Heart right ventricle (tissue), 16 donors: ENCODE results near the gene ERP27. TPM values are rescaled to one million over a fixed set of nuclear protein-coding genes. Genes with fewer than 3 reads are reported as not detected.

Experiments used
- ATAC-seq, 8 donors: fragments of 200-7000 bp; cut with Tn5 transposase; one replicate each; pipeline ENCODE4 v1.9.1; 2020; ENCODE audit warnings: mild to moderate bottlenecking in 8 of 8, moderate library complexity in 8 of 8, moderate number of reproducible peaks in 1 of 8
- DNase-seq, 2 donors: peaks; one replicate each; pipeline ENCODE4 v3.0.0-alpha.2; 2020
- H3K27ac ChIP-seq, 10 donors: fragments of 200-600 bp; sonication (generic) in 2 of 10; one replicate each; pipeline versions ENCODE4 v1.5.0 to v1.8.0; 2020 to 2022; ENCODE audit warnings: mild to moderate bottlenecking in 3 of 10
- H3K27me3 ChIP-seq, 7 donors: fragments of 200-600 bp; one replicate each; pipeline ENCODE4 v1.8.0; 2021 to 2022; ENCODE audit warnings: mild to moderate bottlenecking in 2 of 7
- H3K36me3 ChIP-seq, 9 donors: fragments of 200-600 bp; sonication (generic) in 1 of 9; one replicate each; pipeline versions ENCODE4 v1.5.0 to v1.8.0; 2020 to 2022; ENCODE audit warnings: mild to moderate bottlenecking in 2 of 9
- H3K4me1 ChIP-seq, 9 donors: fragments of 200-600 bp; sonication (generic) in 1 of 9; one replicate each; pipeline versions ENCODE4 v1.5.0 to v1.8.0; 2020 to 2022; ENCODE audit warnings: mild to moderate bottlenecking in 4 of 9
- H3K4me3 ChIP-seq, 10 donors: fragments of 200-600 bp; sonication (generic) in 2 of 10; one replicate each; pipeline versions ENCODE4 v1.5.0 to v1.8.0; 2020 to 2022; ENCODE audit warnings: mild to moderate bottlenecking in 7 of 10, moderate library complexity in 2 of 10
- H3K9me3 ChIP-seq, 11 donors: fragments of 200-600 bp in 10 of 11; sonication (generic) in 2 of 11; one replicate each; pipeline versions ENCODE4 v1.5.0 to v1.8.0; 2013 to 2022; ENCODE audit warnings: mild to moderate bottlenecking in 2 of 11, control low read depth in 1 of 11, moderate library complexity in 1 of 11
- WGBS, 2 donors: extraction: QIAGEN DNeasy Blood & Tissue Kit; methylation state at CpG; one replicate each; pipeline ENCODE4 v1.1.7; 2013; ENCODE audit warnings: inconsistent platforms in 1 of 2; 5-methylcytosine and 5-hydroxymethylcytosine counted together
- intact Hi-C, 10 donors: fragments of 100-400 bp; cut with DNase I; formaldehyde crosslinking; loops; one replicate each; pipeline versions ENCODE4 v1.11.1 to v1.14.2; 2022
- polyA plus RNA-seq, 2 donors: library from polyadenylated mRNA; stranded (reverse); fragments of 200-250 nt; gene quantifications; one replicate each; pipeline ENCODE4 v1.2.3, GENCODE V29; 2013
- total RNA-seq, 10 donors: library from RNA; stranded (reverse); fragmentation: NEBNext Ultra II Directional in 3 of 10; extraction: Animal tissue kit (Norgen Biotek cat#: 25700) in 3 of 10; gene quantifications; one replicate each; pipeline versions ENCODE4 v1.2.1 to v1.2.4, GENCODE V29; 2021 to 2023
- TF ChIP-seq, protein P1 (sequence below), 9 donors: fragments of 200-600 bp; sonication (generic) in 2 of 9; IDR thresholded peaks; one replicate each; pipeline versions ENCODE4 v1.5.0 to v1.8.0; 2021 to 2022; ENCODE audit warnings: antibody characterized with exemption in 9 of 9, mild to moderate bottlenecking in 5 of 9, moderate library complexity in 1 of 9
- donor health status: Arrhythmogenic right ventricular cardiomyopathy.
- donor health status: ischemic (EF 13 %, LVEDD 7.1; RV severe dilation, severe dysfunction).
- donor health status: healthy with polysubstance abuse.
- donor health status: DM: no; HTN: yes; CAD: no.
- donor health status: DM: no; HTN: no; CAD: no.
- donor health status: ischemic (EF 25% LVEDD 6.9; RV normal size, moderate dysfunction).
- donor health status: ischemic (EF 25% LVEDD 5.7; RV mildly dilated, moderate dysfunction).
- donor health status: healthy.
- donor health status: DM: yes; HTN: yes; CAD: no.
- donor health status: Ischemic cardiomyopathy.
- donor health status: ischemic (EF 35%, LVEDD 5.7; RV mildly dilated, moderate dysfunction).
- donor health status: nonischemic (EF 11% LVEDD 7.7; RV severe dilation, severe dysfunction).
- donor health status: DM: yes; HTN: yes; CAD: no.
- donor health status: PGD.
- donor health status: ischemic (EF 29% LVEDD 5.4; RV normal size, mild dysfunction).
- donor health status: nonischemic (EF 23%, LVEDD 6.1; RV moderate dilation, normal function).

ERP27 gene
- total and polyA plus RNA-seq, 12 donors, result 0.14 to 0.79 (median 0.28) TPM; not detected in 2

DNA sequence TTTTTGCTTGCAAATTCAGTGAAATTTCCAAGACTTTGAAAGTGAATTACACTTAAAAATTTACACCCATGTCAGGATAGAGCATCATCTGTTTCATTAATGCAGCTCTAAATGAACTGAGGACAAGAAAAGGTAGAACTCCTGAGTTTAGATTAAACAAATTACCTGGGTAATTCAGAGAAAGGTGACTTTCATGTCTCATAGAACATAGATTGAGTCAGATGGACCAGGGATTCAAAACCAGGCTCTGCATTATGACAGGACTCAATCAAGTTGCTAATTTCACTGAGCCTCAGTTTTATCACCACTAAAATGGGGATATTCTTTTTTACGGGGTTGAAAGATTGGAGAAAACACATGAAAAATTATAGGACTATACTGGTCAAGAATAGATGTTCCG lies 18.6 kb upstream of the ERP27 start:
- Histone ChIP-seq H3K36me3 (peaks cover 0 to 7% (median 0%) of the 10 kb centered on the region in 9 donors), H3K27me3 (no peaks in the 10 kb centered on the region), H3K9me3 (no peaks in the 10 kb centered on the region), H3K27ac (peak overlapping the region in 8 of 10 donors; percentile 54 to 95 (median 86)), H3K4me3 (peak overlapping the region in 2 of 10 donors; percentile 71 to 73), H3K4me1 (peaks cover 0 to 96% (median 84%) of the 10 kb centered on the region in 9 donors)
- TF ChIP-seq, protein P1, sequence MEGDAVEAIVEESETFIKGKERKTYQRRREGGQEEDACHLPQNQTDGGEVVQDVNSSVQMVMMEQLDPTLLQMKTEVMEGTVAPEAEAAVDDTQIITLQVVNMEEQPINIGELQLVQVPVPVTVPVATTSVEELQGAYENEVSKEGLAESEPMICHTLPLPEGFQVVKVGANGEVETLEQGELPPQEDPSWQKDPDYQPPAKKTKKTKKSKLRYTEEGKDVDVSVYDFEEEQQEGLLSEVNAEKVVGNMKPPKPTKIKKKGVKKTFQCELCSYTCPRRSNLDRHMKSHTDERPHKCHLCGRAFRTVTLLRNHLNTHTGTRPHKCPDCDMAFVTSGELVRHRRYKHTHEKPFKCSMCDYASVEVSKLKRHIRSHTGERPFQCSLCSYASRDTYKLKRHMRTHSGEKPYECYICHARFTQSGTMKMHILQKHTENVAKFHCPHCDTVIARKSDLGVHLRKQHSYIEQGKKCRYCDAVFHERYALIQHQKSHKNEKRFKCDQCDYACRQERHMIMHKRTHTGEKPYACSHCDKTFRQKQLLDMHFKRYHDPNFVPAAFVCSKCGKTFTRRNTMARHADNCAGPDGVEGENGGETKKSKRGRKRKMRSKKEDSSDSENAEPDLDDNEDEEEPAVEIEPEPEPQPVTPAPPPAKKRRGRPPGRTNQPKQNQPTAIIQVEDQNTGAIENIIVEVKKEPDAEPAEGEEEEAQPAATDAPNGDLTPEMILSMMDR (IDR thresholded peaks at IDR 0.05), result no peak
- DNase-seq (no peak), ATAC-seq (no peak)
- intact Hi-C loops, result loop anchor here in 2 of 10 donors (5.0 to 10.0 kb wide), 2 partner anchors 62 to 70 kb away; partner anchors contain the start of gene MGP (in 1 of the 2)
- WGBS, 2 donors, result 60 to 83% methylated on average over 2 of the region's 2 CpGs

DNA sequence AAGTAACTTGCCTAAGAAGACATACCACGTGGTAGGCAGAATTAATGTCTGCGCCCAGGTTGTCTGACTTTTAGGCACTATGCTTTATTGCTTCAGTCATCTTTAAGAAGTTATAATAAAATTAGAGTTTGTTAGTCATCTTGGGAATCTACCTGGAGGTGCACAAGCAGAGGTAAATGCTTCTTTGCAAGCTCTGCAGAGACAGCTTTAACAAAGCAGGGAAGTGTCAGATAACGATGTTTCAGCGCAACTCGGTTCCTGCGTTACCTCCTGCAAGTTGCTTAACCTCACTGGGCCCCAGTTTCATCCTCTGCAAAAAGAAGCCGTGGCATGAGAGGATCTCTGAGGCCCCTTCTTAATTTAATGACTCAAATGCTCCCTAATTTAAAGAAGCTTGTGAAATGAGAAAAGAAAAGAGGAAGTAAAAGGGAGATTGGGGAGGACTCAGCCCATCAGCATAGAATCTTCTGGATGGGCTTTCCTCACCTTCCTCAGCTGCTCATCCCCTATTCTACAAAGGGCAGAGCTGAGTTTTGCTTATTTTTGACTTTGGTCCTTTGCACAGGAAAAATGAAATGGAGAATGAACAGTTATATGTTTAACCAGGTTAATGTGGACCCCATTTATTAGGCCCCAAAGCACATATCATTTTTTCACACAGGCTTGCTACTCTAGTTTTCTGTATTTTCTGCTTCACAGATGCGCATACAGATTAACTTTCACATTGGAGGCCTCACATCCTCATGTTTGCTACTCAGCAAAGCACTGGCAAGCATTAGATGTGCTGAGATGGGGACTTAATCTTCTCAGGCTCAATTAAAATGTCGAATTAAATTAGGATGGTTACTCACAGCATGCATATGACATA lies 17.9 kb upstream of the ERP27 start:
- H3K27me3 ChIP-seq, result no peaks in the 10 kb centered on the region
- WGBS, 2 donors, result 58 to 69% methylated on average over 9 of the region's 9 CpGs
- TF ChIP-seq, protein P1 (IDR thresholded peaks at IDR 0.05), result no peak
- H3K4me3 ChIP-seq, result peak overlapping the region in 5 of 10 donors; percentile 6 to 73 (median 16)
- no peaks in the 10 kb centered on the region for H3K9me3 ChIP-seq
- peaks cover 0 to 96% (median 84%) of the 10 kb centered on the region in 9 donors for H3K4me1 ChIP-seq
- intact Hi-C loops, result loop anchor here in 2 of 10 donors (5.0 to 10.0 kb wide), 2 partner anchors 61 to 69 kb away; partner anchors contain the start of gene MGP (in 1 of the 2)
- H3K27ac ChIP-seq, result peak overlapping the region in 9 of 10 donors; percentile 12 to 95 (median 85)
- DNase-seq (no peak), ATAC-seq (no peak)
- peaks cover 0 to 7% (median 0%) of the 10 kb centered on the region in 9 donors for H3K36me3 ChIP-seq

DNA sequence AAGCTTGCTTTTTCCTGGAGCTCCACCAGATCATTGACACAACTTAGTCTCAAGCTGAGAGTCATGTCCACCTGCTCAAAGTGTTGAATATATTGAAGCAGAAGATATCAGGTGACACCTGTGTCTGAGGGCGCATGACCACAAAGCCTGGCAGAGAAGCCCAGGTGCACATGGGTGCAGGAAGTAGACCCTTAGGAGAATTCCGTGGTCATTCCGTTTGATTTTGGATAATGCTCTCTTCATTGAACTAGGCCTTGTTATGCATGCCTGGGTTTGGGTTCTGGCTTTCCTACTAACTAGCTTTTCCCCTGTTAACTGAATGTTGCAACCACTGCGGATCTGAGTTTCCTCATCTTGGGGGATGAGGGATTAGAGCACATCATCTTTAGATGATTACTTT lies 15.9 kb upstream of the ERP27 start:
- 84 to 87% methylated on average over 4 of the region's 4 CpGs for WGBS, 2 donors
- peak overlapping the region in 7 of 10 donors; percentile 12 to 95 (median 82) for H3K27ac ChIP-seq
- ATAC-seq (no peak), DNase-seq (no peak)
- no peaks in the 10 kb centered on the region for H3K27me3 ChIP-seq
- H3K4me1 ChIP-seq, result peaks cover 0 to 99% (median 89%) of the 10 kb centered on the region in 9 donors
- peak overlapping the region in 1 of 10 donors; percentile 10 for H3K4me3 ChIP-seq
- peaks cover 0 to 25% (median 8%) of the 10 kb centered on the region in 9 donors for H3K36me3 ChIP-seq
- H3K9me3 ChIP-seq, result no peaks in the 10 kb centered on the region
- TF ChIP-seq, protein P1 (IDR thresholded peaks at IDR 0.05), result no peak
- intact Hi-C loops, result loop anchor here in 3 of 10 donors (5.0 to 10.0 kb wide), 3 partner anchors 57 to 67 kb away; partner anchors contain the start of gene MGP (in 1 of the 3)

DNA sequence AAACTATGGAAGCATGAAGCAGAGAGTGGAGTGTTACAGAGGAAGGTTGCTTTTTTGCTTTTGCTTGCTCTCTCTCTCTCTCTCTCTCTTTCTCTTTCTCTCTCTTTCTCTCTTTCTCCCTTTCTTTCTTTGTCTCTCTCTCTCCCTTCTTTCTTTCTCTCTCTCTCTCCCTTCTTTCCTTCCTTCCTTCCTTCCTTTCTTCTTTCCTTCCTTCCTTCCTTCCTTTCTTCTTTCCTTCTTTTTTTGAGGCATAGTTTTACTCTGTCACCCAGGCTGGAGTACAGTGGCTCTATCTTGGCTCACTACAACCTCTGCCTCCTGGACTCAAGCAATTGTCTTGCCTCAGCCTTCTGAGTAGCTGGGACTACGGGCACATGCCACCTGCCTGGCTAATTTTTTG lies 15.4 kb upstream of the ERP27 start:
- ATAC-seq, result no peak
- Histone ChIP-seq H3K4me3 (peak overlapping the region in 1 of 10 donors; percentile 10), H3K36me3 (peaks cover 0 to 29% (median 8%) of the 10 kb centered on the region in 9 donors), H3K9me3 (no peaks in the 10 kb centered on the region), H3K27me3 (no peaks in the 10 kb centered on the region), H3K4me1 (peaks cover 3 to 100% (median 89%) of the 10 kb centered on the region in 9 donors), H3K27ac (peak overlapping the region in 8 of 10 donors; percentile 65 to 95 (median 82))
- intact Hi-C loops, result loop anchor here in 3 of 10 donors (5.0 to 10.0 kb wide), 3 partner anchors 56 to 66 kb away; partner anchors contain the start of gene MGP (in 1 of the 3)
- TF ChIP-seq, protein P1 (IDR thresholded peaks at IDR 0.05), result no peak
- DNase-seq, result no peak
- 88 to 97% methylated on average over 1 of the region's 1 CpG for WGBS, 2 donors
